Sigmoid colon (tissue), 4 donors: Measurements from ENCODE around the gene MAP3K3.

Experiments used
- CTCF ChIP-seq, 4 experiments: fragments of 450-650 bp in 3 of 4; fragments of 200-600 bp in 1 of 4; IDR thresholded peaks; one replicate each; pipeline ENCODE4 v1.5.1; 2016 to 2019; ENCODE audit warnings: antibody characterized with exemption in 4 of 4, mild to moderate bottlenecking in 3 of 4, moderate library complexity in 2 of 4
- EP300 ChIP-seq, 4 donors: sonication (generic); formaldehyde crosslinking; IDR thresholded peaks; one replicate each; pipeline ENCODE4 v1.6.1; 2017; ENCODE audit warnings: antibody characterized with exemption in 4 of 4
- POLR2A ChIP-seq, 2 donors: fragments of 450-650 bp; IDR thresholded peaks; one replicate each; pipeline ENCODE4 v1.6.1; 2016; ENCODE audit warnings: antibody characterized with exemption in 2 of 2, mild to moderate bottlenecking in 2 of 2, moderate library complexity in 2 of 2
- POLR2AphosphoS5 ChIP-seq, 4 donors: sonication (generic); formaldehyde crosslinking; IDR thresholded peaks; one replicate each; pipeline ENCODE4 v1.6.1; 2017; ENCODE audit warnings: antibody characterized with exemption in 4 of 4

- TF ChIP-seq CTCF (IDR thresholded peaks at IDR 0.05) (no peak), POLR2AphosphoS5 (IDR thresholded peaks at IDR 0.05) (no peak), EP300 (IDR thresholded peaks at IDR 0.05) (no peak), POLR2A (IDR thresholded peaks at IDR 0.05) (no peak)
Observed at GRCh38 chr17:63595132-63595531, 27.1 kb upstream of the MAP3K3 start.
